OCI-LY3 (cell line): Measurements from ENCODE around the gene PLEKHA7.

Experiments used
- H2AFZ ChIP-seq: fragments of 200-600, 300-600 bp; shearing (Covaris generic); 2 replicates; pipeline ENCODE4 v1.6.0; 2014; ENCODE audit warnings: antibody characterized with exemption, low read depth, low read length
- H3K27ac ChIP-seq: fragments of 200-600, 300-600 bp; sonication (generic); 2 replicates; pipeline ENCODE4 v1.5.1; 2014; ENCODE audit warnings: mild to moderate bottlenecking, low read length, moderate library complexity, mixed read lengths
- H3K27me3 ChIP-seq: fragments of 200-600, 300-600 bp; sonication (generic); 2 replicates; pipeline ENCODE4 v1.6.1; 2014; ENCODE audit warnings: low read depth, low read length, mixed read lengths
- H3K36me3 ChIP-seq: fragments of 200-600, 300-600 bp; sonication (generic); replicated peaks from 2 replicates; pipeline ENCODE3; 2014; ENCODE audit warnings: low read depth, low read length, mixed read lengths
- H3K4me1 ChIP-seq: fragments of 300-600, 200-600 bp; sonication (generic); 2 replicates; pipeline ENCODE4 v1.6.1; 2014; ENCODE audit warnings: low read length, mixed read lengths
- H3K4me2 ChIP-seq: fragments of 200-600, 300-600 bp; sonication (generic); 2 replicates; pipeline ENCODE4 v1.6.1; 2014; ENCODE audit warnings: low read length, mixed read lengths
- H3K4me3 ChIP-seq: fragments of 300-600, 200-600 bp; sonication (generic); 2 replicates; pipeline ENCODE4 v1.5.1; 2014; ENCODE audit warnings: antibody characterized with exemption, mild to moderate bottlenecking, low read length, moderate library complexity
- H3K79me2 ChIP-seq: fragments of 300-600, 200-600 bp; shearing (Covaris generic); 2 replicates; pipeline ENCODE4 v1.6.1; 2014; ENCODE audit warnings: mild to moderate bottlenecking, low read length, mixed read lengths
- H3K9ac ChIP-seq: fragments of 300-600, 200-600 bp; shearing (Covaris generic); 2 replicates; pipeline ENCODE4 v1.6.0; 2014; ENCODE audit warnings: mild to moderate bottlenecking, low read length, moderate library complexity
- H3K9me3 ChIP-seq: fragments of 200-600, 300-600 bp; shearing (Covaris generic); 2 replicates; pipeline ENCODE4 v1.6.1; 2014; ENCODE audit warnings: low read length, mixed read lengths; ENCODE audit not compliant: insufficient read depth
- H4K20me1 ChIP-seq: fragments of 200-600, 300-600 bp; sonication (generic); 2 replicates; pipeline ENCODE4 v1.6.1; 2016; ENCODE audit warnings: low read length, mixed read lengths; ENCODE audit not compliant: insufficient read depth
- CTCF ChIP-seq: fragments of 200-600, 300-600 bp; sonication (generic); IDR thresholded peaks from 2 replicates; pipeline ENCODE4 v1.5.1; 2014; ENCODE audit warnings: antibody characterized with exemption, low read length, low read depth
- EZH2phosphoT487 ChIP-seq: fragments of 200-600 bp; shearing (Covaris generic); IDR thresholded peaks from 2 replicates; pipeline ENCODE4 v1.6.1; 2018; ENCODE audit warnings: antibody characterized with exemption, mixed run types, low read depth

PLEKHA7 gene

GRCh38 chr11:16789560-16790485 lies 224.4 kb downstream of the PLEKHA7 start:
- H4K20me1 ChIP-seq, result no peaks in the 10 kb centered on the region
- no peak overlapping the region for H3K9ac ChIP-seq
- H2AFZ ChIP-seq, result no peak overlapping the region
- no peak overlapping the region for H3K27ac ChIP-seq
- no peak for TF ChIP-seq CTCF
- TF ChIP-seq EZH2phosphoT487, result no peak
- no peaks in the 10 kb centered on the region for H3K79me2 ChIP-seq
- no peak overlapping the region for H3K4me2 ChIP-seq
- H3K27me3 ChIP-seq, result no peaks in the 10 kb centered on the region
- no peak overlapping the region for H3K4me3 ChIP-seq
- no peaks in the 10 kb centered on the region for H3K9me3 ChIP-seq
- H3K36me3 ChIP-seq, result no peaks in the 10 kb centered on the region
- no peaks in the 10 kb centered on the region for H3K4me1 ChIP-seq

GRCh38 chr11:16789063-16789420 lies 225.2 kb downstream of the PLEKHA7 start:
- H3K4me1 ChIP-seq, result no peaks in the 10 kb centered on the region
- H3K79me2 ChIP-seq, result no peaks in the 10 kb centered on the region
- no peak overlapping the region for H3K4me3 ChIP-seq
- no peak overlapping the region for H3K27ac ChIP-seq
- no peak overlapping the region for H2AFZ ChIP-seq
- no peak overlapping the region for H3K9ac ChIP-seq
- no peak overlapping the region for H3K4me2 ChIP-seq
- no peaks in the 10 kb centered on the region for H3K9me3 ChIP-seq
- no peaks in the 10 kb centered on the region for H3K36me3 ChIP-seq
- no peaks in the 10 kb centered on the region for H4K20me1 ChIP-seq
- TF ChIP-seq EZH2phosphoT487, result no peak
- no peak for TF ChIP-seq CTCF
- H3K27me3 ChIP-seq, result no peaks in the 10 kb centered on the region

DNA sequence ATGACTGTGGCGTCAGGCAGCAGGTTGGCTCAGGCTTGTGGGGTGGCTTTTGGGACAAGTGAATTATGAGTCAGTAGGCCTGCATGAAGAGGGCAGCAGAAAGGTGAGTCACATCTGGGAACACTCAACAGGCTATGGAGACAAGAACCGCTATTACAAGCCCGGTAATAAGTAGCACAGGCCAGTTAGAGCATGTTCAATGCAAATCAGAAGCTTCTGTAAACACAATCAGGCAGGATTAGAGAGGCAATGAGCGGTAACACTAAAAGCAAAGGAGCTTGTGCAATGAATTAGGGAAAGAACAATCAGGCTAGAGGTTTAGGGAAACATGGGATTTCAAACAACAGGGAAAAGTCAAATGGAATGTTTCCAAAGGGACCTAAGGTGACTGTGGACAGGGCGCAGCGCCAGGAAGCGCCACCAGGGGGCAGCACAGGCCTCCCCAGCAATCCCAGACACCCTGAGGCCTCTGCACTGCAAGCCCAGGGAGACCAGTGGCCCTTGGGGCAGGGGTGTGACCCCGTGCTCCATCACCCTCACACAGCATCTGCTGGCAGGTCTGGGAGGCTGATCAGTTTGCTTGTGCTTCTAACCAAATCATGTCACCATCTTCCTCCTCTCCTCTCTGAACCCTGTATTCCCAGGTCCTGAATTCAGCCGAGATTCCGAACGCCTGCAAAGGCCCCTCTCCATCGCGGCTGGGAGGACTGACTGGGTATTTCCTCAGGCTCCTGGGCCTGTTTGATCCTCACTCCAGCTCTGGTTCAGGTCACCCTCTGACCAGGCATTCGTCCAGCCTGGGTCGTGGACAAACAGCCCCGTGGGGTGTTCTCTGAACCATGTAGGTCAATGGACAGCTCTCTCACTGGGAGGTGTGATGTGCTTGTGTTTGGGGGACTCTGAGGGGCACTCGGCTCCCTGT lies 225.8 kb downstream of the PLEKHA7 start:
- no peaks in the 10 kb centered on the region for H3K36me3 ChIP-seq
- no peak overlapping the region for H3K4me2 ChIP-seq
- TF ChIP-seq CTCF (peak; percentile 86), EZH2phosphoT487 (no peak)
- no peaks in the 10 kb centered on the region for H4K20me1 ChIP-seq
- H3K27me3 ChIP-seq, result no peaks in the 10 kb centered on the region
- no peaks in the 10 kb centered on the region for H3K79me2 ChIP-seq
- H2AFZ ChIP-seq, result no peak overlapping the region
- H3K4me1 ChIP-seq, result no peaks in the 10 kb centered on the region
- H3K27ac ChIP-seq, result no peak overlapping the region
- no peak overlapping the region for H3K4me3 ChIP-seq
- no peak overlapping the region for H3K9ac ChIP-seq
- H3K9me3 ChIP-seq, result no peaks in the 10 kb centered on the region
